Left forelimb (tissue), 1 donor: Measurements from ENCODE around the gene NEB.
"Not testable (repeated sequence)": the region's sequence is repeated elsewhere in the genome, so short reads cannot be mapped to it uniquely, and the experiment has no call there.

ENCODE experiments used
- DNase-seq: peaks from one replicate; pipeline ENCODE4 v3.0.0-alpha.2; 2018; ENCODE audit warnings: low spot score

The NEB gene

DNA sequence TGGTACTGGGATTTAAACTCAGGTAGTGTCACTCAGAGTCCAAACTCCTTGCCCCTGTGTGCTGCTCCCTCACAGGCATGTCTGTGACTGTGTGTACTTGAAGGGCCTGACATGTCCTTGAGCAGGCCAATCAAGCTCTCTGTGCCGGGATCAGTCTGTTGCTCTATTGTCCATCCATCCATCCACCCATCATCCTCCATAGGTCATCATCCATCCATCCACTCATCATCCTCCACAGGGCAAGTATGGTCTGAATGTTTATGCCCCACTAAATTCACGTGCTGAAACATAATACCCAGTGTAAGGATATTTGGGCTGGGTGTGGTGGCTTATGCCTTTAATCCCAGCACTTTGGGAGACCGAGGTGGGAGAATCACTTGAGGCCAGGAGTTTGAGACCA is 24.5 kb upstream of the NEB start:
- no peak for DNase-seq

DNA sequence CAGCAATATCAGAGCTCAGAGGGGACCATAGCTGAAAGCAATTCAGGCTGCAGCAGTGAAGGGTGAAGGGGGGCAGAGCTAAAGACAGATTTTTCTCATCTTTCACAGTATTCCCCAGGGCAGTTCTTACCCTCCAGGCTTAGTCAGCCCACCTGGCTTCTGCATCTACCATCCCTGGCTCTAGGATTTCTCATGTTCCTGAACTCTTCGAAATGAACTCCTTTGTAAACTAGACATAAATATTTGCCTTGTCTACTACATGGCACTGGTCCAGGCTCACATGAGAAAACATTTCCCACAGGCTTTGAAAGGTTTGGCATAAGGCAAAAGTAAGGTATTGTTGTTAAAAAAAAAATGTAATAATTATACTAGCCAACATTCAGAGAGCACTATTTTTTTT is 23.6 kb upstream of the NEB start:
- DNase-seq = no peak

- no peak for DNase-seq
Measured at GRCh38 chr2:151756820-151757219, 22.5 kb upstream of the NEB start.

GRCh38 chr2:151754253-151754897 is 20.1 kb upstream of the NEB start:
- DNase-seq = no peak

DNA sequence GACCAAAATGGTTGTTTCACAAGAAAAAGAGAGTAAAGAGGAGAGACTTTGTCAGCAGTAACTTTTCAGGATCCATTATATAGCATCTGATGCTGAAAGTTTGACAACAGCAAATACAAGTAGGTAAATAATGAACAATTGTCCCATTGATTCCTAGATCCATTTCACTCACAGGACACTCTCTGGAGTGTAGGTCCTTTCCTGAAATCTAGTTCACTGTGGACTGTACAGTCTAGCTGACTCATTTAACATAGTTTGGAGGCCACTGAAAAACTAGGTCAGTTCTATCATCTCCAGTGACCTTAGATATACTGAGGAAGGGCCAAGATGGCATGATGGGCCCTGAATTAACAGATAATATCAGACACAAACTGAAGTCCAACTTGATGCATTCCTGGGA is 19.3 kb upstream of the NEB start:
- no peak for DNase-seq

DNA sequence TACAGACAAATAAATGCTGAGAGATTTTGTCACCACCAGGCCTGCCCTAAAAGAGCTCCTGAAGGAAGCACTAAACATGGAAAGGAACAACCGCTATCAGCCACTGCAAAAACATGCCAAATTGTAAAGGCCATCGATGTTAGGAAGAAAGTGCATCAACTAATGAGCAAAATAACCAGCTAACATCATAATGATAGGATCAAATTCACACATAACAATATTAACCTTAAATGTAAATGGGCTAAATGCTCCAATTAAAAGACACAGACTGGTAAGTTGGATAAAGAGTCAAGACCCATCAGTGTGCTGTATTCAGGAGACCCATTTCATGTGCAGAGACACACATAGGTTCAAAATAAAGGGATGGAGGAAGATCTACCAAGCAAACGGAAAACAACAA is 11.0 kb upstream of the NEB start:
- DNase-seq = not testable (repeated sequence)

DNA sequence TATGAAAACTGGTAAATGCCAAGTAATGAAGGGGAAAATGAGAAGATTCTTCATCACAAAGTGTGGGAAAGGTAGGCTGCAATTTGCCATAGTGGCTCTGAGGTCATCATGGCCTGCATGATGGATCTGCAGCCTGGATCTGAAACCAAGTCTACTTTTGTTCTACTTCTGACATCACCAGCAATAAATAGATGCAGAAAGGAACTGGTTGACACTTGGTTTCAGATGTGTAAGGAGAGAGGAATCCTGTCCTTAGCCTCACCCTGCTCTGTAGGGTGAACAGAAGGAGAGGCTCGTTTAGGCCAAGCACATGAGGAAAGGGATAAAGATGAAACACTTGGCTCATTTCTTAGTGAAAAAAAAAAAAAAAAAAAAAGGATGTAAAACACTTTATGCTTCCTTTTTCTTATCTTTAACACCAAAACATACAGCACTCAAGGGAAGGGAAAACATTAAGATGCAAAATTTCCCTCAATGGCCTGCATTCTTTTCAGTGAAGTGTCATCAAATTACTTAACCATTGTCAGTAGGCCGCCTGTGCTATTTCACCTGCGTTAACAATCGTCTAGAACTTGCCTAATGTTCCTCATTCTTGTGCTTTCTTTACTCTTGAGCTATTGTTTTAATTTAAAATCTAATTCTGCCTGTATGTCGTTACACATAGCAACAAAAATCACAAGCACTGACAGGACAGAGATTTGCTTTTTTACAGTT is 3.9 kb downstream of the NEB start:
- DNase-seq = no peak

GRCh38 chr2:151729837-151730236 is 4.4 kb downstream of the NEB start:
- no peak for DNase-seq

DNA sequence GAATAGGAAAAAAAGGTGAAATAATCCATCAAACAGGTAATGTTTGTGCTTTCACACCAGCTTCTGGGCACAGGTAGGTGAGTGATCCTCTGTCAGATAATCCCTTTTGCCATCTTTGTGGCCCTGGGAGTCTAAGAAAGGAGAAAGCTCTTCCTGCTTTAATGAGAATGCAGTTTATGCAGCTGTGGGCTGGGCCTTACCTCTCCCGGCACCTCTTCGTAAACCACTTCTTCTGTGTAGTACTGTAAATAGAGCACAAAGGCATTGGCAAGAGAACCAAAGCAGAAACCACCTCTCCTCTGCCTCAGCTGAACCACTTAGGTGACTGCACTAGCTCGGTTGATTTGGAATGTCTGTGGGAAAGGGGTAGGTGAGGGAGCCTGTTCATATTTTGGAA is 4.9 kb downstream of the NEB start:
- no peak for DNase-seq

- no peak for DNase-seq
Measured at GRCh38 chr2:151728804-151729414, 5.4 kb downstream of the NEB start.

DNA sequence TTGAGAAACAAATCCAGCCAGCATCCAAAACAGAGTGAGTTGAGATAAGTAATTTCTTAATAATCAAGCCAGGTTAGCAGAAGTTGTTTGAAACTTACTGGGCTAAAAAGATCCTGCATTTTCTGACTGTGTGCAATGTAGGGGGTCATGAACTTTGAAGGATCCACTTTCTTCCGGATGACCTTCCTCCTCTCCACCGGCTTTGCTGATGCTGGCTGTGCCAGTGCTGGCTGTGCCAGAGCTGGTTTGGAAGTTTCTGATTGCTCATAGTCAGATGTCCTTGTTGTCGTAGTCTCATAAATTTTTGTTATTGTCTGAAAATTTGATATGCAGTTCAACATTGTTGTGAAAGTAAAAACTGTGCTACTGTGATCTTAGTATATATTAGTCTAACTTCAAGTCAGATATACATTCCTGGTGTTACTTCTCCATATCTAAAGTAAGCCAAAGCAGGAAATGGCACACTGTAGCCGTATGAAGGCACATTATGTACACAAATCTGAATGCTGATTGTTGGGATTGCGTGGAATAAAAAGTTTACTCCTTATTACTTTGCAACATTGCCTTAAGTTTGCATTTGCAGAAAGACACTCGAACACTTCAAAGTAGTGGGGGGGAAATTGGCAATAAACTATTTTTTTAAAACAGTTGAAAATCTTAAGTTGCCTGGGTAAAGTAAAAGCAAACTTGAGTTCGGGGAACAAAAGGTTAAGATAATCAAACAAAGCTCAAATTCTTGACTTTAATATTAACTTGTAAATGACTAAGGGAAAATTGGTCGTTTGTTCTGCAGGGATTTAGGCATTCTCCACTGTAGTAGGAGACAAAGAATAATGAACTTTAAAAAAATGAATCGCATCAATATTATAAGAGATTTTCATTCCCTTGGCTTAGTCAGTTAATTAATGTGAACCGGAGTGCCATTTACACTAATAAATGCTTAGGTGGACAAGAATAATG is 6.4 kb downstream of the NEB start:
- DNase-seq = no peak

DNA sequence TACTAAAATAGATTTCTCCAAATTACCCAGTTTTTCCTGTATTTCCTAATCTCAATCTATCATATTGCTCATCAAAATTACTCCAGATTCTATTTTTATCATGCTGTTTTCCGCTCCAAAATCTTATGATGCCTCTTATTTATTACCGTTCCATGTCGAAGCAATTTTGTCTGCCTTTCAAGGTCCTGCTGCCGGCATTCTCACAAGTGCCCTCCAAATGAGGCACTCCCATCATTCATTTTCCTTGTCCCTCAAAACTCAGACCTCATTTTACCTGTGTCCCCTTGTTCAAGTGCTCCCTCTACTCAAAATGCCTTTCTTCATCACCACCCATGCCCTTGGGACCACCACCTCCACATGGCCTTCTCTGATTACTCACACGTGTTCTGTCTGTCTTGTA is 13.1 kb downstream of the NEB start:
- no peak for DNase-seq

DNA sequence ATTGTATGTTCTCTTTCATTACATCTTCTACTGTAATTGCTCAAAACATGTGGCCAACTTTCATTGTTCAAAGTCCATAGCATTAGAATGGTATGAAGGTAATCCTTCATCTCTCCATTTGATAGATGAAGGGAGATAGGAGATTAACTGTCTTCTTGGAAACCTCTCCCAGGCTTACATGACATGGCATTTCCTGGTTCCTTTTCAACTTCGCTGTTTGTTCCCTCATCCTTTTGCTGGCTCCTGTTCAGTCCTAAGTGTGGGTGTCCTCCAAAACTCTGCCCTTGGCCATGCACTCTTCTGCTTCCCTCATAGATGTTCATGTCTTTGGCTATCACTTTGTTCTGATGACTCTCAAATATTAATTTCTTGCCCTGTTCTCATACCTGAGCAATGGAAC is 13.8 kb downstream of the NEB start:
- no peak for DNase-seq

- no peak for DNase-seq
Measured at GRCh38 chr2:151718796-151719195, 15.5 kb downstream of the NEB start.

DNA sequence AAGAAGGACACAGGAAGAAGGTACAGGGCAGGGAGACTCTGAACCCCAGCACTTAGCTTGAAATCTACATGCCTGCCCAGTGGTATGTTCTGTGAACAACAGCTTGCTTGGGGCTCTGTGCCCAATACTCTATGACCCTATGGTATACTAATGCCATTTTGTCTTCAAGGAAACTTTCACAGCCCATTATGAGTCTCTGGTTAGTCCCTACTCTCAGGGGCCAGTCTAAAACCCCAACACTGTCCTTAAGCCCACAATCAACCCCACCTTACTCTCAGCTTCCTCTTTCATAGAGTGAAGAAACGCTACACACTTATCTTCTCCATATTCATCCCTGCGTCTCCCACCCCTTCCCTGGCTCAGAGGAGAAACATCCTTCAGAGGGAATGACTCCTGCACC is 16.0 kb downstream of the NEB start:
- no peak for DNase-seq

DNA sequence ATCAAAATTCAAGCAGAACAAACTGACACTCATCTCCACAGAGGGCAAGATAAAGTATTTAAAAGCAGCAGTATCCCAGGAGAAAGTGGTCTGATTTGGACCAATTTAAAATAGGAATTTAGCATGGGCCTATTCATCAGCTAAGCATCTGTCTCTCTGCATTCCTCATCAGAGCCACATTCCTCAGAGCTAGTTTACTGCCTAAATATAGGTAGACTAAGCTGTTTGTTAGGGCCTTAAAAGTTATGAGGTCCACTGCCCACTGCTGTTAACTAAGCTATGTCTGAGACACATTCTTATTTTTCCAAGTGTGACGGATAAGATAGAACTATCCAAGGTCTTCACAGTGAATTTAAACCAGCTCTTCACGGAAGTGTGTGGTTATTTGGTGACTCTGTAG is 17.6 kb downstream of the NEB start:
- DNase-seq = no peak

GRCh38 chr2:151713291-151713903 is 20.9 kb downstream of the NEB start:
- DNase-seq = no peak

DNA sequence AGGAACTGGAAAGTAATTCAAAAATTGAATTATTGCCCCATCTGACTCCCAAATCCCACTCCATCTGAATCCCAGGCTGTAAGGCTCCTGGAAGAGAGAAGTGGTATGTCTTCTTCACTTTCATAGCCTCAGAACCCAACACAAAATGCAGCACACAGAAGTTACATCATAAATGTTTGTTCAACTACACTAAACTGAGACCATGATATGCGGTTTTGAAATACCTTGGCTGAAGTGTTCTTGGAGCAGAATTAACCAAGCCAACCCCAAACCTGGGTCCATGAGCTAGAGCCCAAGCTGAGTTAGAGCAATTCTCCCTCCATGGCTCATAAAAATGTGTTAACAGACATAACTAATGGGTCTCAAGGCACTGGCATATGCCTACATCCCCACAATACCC is 23.3 kb downstream of the NEB start:
- no peak for DNase-seq

DNA sequence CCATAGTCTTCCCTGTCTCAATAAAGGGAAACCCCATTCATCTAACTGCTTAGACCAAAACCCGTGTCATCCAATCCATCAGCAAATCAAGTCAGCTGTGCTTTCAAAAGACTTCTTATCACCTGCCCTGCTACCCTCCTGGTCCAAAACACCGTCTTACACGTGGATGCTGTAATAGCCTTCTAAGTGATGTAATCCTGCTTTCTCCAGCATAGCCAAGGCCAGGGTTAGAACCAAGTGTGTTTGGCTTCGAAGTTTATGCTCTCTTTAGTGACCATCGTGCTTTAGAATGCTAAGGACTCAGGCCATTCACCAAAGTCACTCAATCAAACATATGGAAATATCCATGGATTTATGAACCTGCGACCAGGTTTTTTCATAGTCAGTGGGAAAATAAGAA is 25.5 kb downstream of the NEB start:
- DNase-seq = no peak

DNA sequence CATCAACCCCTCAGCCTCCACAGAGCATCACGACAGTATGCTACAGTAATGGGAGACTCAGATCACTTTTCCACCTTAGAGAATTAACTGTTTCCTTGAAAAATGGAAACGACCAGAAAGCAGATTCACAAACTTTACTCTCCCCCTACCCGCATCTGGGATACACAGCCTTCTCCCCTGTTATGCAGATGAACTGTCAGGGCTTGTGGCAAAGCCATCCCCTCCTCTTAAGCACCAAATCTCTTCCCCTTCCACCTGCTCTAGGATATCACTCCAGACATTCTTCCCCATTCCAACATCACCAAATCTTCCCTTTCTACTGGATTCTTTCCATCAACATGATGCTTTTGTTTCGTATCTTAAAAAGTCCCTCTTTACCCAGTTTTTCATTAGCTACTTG is 26.4 kb downstream of the NEB start:
- DNase-seq = no peak

- DNase-seq = not testable (repeated sequence)
Measured at GRCh38 chr2:151704480-151704961, 29.8 kb downstream of the NEB start.

GRCh38 chr2:151698134-151698533 is 36.1 kb downstream of the NEB start:
- not testable (repeated sequence) for DNase-seq
